DMS53 treated with DMSO at 0.1 percent for 48 hours (cell line): ENCODE measurements around the gene QSOX1.

Experiments
- DNase-seq: peaks from one replicate; lab custom pipeline; 2025; ENCODE audit not compliant: unreplicated experiment; lab: John Stamatoyannopoulos, UW

QSOX1 gene

DNA sequence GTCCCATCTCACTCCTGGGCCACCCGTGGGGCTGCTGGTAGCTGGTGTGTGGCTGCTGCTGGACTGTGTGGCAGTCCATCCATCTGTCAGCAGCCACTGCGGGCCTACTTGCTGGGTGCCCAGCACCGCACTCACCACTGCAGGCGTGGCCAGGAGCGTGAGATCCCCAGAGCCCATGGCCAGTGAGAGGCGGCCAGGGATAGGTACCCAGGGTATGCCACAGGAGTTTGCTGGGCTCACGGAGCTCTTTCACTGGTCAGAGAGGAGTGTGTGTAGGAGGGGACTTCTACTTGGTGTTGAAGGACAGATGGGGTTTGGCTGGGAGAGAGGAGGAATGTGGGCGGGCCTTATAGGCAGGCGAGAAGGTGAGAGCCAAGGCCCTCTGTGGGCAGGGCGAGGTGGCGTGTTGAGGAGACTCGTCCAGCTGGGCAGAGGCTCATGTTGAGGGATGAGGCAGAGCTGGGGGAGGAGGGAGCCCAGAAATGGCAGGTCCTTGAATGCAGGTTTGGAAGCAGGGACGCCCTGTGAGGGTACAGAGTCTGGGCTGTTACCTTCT, 15.0 kb downstream of the QSOX1 start:
- DNase-seq, result no peak

DNA sequence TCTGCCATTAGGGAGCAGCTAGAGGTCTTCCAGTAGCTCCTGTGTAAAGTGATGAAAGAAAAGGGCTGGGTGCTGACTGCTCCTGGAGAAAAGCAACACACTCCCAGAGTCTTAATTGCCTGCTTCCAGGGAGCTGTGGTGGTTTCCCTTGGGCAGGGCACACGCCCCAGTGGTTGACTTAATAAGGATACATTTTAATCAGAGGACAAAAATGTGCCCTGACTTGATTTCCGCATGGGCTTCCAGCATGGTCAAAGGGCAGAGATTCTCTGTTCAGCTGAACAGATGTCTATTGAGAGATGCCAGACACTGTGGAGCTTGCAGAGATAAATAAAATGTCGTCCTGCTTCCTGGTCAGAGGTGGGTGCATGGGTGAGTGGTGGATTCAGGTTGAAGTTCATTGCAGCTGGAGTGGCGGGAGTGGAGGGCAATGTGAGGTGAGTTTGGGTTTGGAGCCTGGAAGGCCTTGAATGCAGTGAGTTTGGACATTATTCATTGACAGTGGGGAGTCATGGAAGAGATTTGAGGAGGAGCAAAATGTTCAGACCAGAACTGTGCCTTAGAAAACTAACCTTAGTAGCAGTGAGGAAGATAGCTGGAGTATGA, 16.0 kb downstream of the QSOX1 start:
- DNase-seq, result no peak

DNA sequence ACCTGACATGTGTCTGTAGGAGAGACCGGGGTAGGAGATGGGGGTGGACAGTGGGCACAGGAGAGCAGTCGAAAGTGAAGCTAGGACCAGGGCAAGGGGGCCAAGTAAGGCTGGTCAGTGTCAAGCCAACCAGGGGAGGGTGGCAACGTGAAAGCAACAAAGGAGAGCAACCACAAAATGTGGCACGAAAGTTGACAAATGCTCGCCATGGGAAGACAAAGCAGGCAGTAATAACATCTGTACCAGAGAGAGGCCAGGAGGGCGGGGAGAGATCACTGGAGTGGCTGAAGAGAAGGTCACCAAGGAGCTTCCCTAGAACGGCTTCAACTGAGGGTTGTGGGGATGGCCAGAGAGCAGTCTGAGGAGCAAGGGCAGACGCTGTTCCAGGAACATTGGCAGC, 17.0 kb downstream of the QSOX1 start:
- DNase-seq, result no peak

DNA sequence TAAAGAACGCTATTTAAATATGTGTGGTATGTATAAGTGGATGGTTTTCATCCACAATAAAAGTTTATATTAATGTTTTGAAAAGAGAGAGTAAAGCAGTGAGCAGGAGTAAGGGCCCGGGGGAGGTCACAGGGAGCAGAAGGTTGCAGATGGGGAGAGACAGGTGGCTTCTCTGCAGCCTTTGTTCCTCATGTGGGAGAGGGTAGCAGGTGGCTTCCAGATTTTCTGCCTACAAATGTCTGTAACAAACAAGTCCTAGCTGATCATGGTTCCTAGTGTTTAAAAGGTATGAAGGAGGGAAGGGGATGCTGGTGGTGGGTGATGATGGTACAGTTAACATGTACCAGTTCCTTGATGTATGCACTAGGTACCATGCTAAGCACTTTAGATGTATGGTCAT, 18.8 kb downstream of the QSOX1 start:
- DNase-seq, result no peak

DNA sequence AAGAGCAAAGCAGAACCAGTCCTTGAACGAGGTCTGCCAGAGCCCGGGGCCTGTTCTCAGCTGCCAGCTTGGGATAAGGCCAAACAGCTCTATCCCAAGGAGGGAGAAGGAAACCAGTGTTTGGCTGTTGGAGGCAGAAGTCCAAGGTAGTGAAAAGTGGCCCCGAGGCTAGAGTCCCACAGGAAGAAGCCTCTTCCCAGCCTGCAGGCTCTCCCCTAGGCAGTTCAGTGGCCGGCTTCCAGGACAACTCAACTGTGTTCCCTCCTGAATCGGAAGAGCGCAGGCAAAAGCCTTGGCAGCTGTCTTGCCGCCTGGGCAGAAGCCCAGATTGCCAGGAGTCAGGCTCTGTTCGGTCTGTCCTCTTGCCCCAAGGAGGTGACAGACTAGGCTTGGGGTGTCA, 19.3 kb downstream of the QSOX1 start:
- DNase-seq, result no peak

DNA sequence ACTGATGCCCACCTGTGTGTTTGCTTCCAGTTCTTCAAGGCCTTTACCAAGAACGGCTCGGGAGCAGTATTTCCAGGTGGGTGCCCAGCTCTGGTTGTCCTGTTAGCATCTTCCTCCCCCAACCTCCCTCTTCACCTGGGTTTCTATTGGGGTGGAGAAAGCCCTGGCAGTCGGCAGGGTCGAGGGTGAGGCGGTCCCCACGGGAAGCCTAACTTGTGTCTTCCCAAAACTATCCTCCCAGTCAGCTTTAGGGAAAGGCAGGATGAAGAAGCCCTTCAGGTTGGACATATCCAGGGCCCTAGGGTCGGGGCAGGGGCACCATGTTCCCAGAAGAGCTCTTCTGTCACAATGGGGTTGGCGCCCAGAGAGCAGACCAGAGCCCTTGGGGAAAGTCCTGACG, 20.6 kb downstream of the QSOX1 start:
- no peak for DNase-seq

DNA sequence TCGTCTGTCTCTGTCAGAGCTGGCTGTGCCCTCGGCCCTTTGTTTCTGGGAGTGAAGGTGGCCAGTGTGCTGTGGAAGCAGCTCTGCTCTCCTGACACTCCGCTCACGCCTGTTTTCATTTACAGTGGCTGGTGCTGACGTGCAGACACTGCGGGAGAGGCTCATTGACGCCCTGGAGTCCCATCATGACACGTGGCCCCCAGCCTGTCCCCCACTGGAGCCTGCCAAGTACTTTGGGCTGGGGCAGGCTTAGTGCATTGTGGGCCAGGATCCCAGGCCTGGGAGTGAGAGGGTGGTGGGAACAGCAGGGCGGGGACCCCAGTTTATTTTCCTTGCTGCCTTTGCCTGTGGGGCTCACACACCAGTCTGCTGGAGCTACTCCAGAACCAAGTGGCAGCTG, 21.1 kb downstream of the QSOX1 start:
- DNase-seq, result no peak

DNA sequence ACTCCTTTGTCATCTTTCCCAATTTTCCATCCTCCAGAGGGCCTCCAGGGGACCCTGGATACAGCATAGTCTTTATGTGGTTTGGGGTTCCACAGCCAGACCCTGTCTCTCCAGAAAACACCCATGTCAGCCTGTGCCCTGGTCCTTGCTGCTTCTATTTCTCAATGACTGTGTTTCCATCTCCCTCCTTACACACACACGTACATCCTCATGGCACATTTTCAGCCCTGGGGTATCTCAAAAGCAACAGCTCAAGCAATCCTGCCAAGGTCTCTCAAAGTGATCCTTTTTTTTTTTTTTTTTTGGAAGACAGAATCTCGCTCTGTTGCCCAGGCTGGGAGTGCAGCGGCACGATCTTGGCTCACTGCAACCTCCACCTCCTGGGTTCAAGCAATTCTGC, 22.3 kb downstream of the QSOX1 start:
- no peak for DNase-seq

DNA sequence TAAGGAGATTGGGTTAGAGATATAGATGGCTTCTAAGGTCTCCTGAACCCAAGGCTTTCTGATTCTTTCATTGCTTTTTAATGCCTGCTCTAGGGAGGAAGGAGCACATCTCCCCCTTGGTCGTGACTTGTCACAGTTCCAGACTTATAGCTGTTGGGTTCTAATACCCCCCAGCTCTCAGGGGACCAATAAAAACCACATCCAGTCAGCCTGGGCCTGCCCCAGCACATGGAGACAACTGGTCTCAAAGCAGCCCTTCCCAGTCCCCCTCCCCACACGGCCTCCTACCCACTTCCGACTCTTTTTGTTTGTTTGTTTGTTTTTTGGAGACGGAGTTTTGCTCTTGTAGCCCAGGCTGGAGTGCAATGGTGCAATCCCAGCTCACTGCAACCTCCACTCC, 23.3 kb downstream of the QSOX1 start:
- no peak for DNase-seq

DNA sequence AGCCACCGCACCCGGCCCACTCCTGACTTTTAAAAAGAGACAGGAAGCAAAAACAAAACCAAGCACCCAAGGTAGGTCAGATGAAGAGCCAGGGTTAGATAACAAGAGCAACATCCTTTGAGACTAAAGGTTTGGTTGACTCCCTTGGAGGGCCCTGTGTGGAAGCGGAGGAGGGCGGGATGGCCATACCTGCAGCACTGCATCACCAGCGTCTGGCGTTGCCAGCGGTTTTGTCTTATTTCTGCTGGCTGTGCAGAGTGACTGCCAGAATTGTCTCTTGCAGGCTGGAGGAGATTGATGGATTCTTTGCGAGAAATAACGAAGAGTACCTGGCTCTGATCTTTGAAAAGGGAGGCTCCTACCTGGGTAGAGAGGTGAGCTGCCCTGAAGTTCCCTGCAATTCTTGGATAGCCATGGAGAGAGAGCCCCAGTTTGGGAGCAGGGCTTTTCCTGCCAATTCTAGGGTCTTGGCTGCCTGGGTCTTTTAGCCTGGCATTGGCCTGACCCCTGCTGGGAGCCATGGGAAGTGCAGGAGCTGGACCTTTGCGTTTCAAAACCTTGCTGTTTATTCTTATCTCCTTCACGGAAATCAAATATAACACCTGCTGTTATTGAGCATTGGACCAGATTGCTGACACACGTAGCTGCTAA, 24.0 kb downstream of the QSOX1 start:
- DNase-seq, result peak; percentile 54

DNA sequence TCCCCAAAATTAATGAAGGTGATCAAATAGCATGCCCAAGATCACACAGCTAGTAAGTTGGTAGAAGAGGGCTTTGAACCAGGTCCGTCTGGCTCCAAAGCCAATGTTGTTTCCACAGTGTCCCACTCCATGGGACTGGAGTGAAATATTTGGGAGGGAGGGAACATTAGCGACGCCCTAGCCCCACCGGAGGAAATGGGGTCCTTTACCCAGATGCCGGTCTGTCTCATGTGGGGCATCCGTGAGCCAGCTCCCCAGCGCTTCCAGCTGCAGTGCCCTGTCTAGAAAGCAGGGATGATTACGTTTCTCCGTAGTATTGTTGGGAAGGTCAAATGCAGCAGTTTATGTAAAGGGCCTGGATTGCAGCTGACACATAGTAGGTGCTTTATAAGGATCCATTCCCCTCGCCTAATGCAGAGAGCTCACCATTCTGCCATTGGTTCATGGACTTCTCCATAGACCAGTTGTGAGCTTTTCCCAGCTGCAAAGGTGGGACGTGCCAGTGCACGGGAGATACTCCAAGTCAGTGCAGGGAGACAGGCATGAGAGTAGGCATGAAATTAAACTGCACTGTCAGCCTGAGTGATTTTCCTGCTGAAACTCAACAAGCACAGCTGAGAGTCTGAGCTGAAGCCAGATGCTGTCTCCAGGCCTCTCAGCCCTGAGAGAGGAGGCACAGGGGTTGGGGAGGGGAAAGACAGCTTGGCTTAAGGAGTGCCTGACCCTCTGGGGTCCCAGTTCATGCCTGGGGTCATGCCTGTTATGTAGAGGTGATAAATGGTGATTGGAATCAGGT, 24.7 kb downstream of the QSOX1 start:
- DNase-seq, result no peak

DNA sequence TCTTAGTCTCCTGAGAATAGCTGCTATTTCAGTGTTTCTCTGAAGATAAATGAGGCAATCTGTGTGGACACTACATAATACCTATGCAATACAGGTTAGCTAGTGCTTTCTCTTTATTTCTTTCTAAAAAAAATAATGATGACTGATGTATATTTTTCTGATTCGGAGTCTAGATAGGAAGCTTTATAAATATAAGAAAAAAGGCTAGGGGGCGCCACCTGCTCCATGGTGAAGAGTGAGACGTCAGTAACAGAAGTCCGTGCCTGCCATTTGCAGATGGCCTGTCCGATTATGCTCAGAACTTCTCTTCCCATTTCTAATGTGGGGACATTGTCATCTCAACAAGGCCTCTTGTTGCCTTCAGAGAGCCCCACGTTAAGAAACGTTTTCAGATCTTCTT, 26.4 kb downstream of the QSOX1 start:
- no peak for DNase-seq

DNA sequence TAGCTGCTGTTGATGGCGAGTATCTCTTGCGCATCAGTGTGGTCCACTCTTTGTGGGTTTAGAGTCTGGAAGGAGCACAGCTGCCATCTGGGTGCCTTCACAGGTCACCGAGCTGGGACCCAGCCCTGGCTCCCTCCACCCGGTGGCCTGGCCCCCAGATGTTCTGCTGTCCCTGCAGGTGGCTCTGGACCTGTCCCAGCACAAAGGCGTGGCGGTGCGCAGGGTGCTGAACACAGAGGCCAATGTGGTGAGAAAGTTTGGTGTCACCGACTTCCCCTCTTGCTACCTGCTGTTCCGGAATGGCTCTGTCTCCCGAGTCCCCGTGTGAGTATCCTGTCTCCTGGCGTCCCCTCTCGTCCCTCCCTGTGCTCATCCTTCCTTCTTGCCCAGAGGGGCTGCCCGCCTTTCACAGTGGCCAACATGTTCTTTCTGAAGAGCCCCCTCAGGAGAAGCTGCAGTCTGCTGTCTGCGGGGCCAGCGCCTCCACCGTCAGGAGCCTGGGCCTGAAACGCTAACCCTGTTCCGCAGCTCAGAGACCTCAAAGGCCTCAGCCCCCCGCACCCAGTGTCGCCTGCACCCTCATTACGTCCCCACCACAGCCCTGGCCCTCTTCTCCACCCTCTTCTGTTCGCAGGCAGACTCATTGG, 27.4 kb downstream of the QSOX1 start:
- no peak for DNase-seq

DNA sequence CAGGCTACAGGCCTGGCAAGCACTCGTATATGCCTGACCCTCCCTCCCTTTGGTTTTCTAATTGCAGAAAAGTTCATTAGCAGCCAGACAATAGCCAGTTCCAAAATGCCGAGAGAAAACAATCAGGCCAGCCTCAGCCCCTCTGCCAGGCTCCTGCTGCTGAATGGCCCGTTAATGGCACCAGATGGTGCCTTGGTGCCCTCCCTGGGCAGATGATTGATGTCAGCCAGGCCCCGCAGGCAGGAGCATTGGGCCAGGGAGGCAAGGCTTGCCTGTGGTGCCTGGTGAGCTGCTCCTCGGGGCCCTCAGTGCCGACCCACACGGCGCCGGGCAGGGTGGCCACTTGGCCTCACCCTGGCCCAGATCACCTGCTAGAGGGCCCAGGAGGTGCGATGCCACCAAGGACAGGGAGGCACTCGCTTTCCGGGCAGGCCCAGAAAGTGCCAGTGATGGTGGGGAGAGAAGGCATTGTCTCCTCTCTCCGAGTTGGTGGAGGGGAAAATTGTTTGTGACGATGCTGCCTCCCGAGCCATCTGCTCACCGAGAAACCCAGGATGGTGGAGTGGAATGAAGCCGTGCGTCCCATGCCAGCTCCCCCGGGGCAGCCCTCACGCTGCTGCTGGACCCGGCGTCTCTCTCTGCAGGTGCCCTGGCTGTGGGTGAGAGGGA, 28.1 kb downstream of the QSOX1 start:
- DNase-seq, result no peak

DNA sequence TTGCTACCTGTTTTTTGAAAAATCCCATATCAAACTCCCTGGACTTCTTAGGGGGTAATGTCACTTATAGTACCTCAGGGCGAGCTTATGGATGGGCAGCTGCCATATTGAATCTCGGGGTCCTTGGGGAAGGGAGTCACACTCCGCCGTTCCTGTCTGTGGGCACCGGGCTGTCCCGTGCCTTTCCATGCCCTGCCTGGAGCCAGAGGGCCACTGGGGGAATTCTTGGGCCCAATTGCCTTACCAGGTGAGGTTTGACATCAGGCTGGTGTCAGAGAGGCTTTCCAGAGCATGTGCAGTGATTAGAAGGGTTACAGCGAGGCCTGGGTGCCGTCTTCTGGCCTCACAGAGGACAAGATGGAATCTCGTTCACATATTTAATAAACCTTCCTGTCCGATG, 28.8 kb downstream of the QSOX1 start:
- DNase-seq, result no peak

DNA sequence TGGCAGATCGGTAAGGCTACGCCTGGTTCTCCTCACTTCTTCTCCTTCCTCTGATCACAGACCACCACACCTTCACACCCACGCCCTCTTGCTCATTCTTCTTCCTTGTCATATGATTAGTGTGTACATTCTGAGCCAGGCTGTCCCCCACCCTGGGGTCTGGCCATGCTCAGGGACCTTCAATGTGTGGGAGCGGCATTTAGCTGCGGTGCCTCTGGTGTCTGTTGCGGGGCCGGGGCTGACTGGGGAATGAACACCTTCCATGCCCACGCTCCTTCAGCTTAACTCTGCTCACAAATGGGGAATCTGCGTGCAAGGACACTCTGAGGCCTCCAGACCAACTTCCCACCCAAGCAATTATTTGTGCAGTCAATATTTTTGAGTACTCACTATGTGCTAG, 29.4 kb downstream of the QSOX1 start:
- no peak for DNase-seq

DNA sequence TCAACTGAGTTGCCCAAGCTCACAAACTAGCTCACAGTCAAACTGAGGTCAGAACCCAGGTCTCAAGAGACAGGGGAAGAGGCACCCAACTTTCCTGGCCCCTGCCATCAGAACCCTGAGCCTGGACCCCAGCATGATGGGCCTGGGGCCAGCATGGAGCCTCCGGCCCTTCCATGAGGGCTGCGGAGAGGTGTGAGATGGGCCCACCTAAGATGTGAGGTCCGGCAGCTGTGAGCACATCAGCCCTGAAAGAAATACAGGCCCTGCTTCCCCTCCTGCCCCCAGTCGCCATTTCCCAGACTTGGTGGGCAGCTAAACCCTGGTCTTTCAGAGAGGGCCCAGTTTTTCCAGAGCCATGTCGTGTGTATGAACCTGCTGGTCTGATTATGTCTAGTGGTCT, 30.6 kb downstream of the QSOX1 start:
- no peak for DNase-seq

DNA sequence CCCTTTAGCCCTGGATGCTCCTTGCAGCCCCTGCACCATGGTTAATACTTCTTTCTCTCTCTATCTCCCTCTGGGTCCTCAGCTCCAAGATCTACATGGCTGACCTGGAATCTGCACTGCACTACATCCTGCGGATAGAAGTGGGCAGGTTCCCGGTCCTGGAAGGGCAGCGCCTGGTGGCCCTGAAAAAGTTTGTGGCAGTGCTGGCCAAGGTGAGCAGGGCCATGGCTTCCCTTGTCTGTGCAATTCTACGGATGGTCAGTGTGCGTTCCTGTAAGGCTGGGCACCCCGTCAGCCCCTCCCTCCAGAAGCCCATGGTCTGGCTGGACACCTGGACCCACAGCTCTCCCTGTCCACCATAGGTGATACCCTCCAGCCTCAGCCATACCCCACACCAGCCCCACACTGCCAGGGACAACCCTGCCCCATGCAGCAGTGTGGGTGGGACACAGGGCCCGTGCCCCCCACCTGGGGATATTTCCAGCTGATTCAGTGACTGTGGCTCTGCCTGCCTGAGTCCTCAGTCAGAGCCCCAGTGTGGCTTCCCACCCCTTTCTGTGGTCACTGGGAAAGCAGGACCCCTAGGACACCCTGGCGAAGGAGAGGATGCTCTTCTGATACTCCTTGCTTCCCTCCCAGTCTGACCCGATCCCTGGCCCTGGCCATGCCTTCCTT, 31.4 kb downstream of the QSOX1 start:
- DNase-seq, result no peak

DNA sequence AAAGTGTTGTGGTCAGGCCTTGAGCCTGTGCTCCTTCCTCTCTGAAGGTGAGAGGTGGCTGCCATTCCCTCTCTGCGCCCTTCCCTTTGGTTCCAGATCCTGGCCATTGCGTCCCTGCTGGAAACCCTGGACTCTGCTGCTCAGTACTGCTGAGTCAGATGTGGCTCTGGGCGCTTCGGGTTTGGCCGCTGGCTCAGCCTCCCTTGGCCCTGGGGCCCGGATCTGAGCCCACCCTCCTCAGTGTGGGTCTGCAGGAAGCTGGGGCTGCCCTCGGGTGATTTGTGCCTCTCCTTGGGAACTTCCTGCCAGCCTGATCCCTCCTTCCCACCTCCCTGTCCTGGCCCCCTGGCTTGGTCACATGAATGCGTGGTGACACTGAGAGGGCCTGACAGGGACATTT, 32.2 kb downstream of the QSOX1 start:
- no peak for DNase-seq

DNA sequence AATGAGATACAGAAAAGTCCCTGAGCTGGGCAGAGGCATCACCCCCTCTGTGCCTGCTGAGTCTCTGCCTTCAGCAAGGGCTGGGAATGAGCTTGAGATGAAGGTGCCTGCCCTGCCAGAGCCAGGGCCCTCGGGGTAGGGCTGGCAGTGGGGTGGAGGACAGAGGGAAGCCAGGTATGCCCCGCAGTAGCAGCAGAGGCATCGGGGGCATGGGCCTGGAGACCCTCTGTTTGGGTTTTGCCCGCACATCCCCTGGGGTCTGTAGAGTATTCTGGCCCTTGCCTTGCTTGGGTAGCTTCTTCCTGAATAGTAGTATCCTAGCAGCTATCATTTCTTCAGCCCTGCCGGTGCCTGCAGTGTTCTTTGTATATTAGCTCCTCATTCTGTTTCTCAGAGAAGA, 33.0 kb downstream of the QSOX1 start:
- DNase-seq, result no peak

DNA sequence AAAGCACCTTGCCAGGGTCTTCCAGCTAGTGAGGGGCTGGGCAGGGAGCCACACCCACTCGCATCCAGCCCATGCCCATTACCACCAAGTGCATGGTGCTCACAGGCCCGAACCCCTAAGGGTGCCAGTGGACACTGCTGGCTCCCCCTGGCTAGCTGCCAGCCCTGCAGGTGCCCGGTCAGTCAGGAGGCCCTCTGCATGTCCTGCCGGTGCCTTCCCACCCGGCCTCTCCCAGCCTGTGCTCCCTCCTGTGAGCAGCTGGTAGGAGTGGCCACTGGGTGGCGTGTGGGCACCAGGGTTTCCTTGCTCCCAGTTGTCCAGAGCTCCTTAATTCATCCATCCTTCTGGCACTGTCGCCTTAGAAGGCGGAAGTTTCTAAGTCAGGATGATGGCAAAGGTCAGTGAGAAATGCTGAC, 33.4 kb downstream of the QSOX1 start:
- peak; percentile 50 for DNase-seq
